ENCODE data around the gene TGFBR3.
A peak's percentile ranks its signal among the peaks of the same experiment; 100 is the strongest.

The TGFBR3 gene

DNA sequence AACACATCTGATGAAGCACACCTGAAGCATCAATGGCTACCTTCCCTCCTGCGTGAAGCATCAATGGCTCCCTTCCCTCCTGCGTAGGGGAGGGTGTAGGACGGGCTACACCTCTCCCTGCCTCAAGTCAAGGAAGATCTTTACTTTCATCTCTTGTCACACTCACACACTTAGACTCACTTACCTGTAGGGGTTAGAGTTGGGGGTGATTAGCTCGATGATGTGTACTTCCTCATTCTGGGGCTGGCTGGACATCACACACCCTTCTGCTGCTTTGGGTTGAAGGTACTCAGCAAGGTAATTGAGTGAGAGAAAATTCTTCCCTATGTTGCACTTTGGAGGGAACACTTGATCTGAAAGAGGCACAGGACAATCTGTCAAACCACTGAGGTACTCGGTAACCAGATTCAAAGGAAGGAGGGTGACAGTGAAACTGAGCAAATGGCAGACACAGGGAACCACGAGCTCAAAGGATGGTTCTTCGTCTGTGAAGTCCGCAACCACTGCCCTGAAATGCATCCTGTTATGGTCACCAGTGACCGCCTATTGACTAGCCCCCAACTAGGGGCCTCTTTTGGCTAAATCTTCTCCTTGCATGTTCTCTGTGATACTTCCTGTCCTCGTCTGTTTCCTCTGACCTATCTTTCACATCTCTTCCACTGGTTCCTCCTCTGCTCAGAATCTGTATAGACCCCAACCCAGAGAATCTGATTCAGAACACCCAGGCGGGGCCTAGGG, 156.2 kb downstream of the TGFBR3 start:
- no peak for DNase-seq

DNA sequence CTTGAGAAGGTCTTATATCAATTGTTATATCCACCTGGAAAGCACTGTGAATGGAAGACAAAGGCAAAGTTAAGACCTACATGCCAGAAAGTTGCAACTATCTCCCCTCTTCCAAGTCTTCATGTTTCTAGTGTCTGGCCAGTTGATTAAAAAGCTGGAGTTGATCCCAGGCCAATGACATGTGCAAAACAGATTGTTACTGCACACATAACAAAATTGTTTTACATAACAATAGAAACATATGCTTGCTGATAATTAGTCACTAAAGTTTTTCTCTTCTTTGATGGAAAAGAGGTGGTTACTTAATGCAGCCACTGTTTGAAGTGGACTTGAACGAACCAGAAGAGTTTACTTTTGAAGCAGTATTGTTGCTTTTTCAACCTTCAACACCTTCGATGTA, 158.2 kb downstream of the TGFBR3 start:
- no peak for DNase-seq

DNA sequence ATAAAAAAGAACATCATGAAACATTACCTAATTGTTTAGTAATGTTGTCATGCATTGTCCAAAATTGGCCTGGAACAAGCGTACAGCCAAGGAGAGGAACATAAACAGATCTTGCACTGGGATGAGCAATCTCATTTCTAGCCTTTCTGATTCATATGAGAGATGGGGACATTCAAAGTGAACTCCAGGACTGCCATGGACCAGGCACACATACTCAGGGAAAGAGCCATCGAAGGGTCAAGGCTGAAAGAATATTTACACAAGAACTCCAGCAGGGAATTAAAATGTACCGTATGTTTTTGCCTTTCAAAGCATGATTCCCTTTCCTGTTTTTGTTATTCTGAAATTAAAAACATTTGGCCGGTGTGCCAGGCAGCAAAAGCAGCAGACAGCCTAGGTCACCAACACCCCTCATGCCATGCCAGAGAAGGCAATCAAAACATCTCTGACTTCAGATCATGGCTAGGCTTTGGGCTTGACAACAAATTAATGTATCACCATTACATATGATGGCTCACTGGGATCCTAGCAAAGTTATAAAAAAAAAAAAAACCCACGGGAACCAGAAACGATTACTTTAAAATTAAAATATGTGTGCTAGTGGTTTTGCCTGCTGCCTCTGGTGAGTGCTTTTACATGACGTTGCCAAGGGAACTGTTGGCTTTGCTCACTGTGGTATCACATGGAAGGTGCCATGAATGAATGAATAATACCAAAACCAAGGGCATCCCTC, 159.8 kb downstream of the TGFBR3 start:
- DNase-seq, result peak; percentile 59

DNA sequence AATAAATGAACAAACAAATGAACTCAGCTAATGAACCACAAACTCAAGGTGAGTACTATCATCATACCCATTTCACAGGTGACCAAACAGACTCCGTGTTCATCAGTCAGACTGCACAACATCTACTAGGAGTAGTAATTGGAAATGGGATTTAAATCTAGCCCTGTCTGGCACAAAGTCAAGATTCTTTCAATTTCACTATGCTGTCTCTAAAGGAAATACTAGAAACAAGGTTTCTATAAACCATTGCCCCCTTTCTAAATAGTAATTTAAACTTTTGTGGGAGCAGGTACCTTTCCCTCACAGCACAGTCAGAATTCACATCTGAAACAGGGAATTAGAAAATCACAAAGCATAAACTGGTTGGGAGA, 160.3 kb downstream of the TGFBR3 start:
- no peak for DNase-seq

GRCh38 chr1:91724644-91725043, 161.3 kb downstream of the TGFBR3 start:
- DNase-seq, result no peak

- no peak for DNase-seq
Measured at GRCh38 chr1:91724231-91724630, 161.7 kb downstream of the TGFBR3 start.

GRCh38 chr1:91720044-91720443, 165.9 kb downstream of the TGFBR3 start:
- DNase-seq, result no peak

- DNase-seq, result no peak
Measured at GRCh38 chr1:91718877-91719276, 167.1 kb downstream of the TGFBR3 start.

DNA sequence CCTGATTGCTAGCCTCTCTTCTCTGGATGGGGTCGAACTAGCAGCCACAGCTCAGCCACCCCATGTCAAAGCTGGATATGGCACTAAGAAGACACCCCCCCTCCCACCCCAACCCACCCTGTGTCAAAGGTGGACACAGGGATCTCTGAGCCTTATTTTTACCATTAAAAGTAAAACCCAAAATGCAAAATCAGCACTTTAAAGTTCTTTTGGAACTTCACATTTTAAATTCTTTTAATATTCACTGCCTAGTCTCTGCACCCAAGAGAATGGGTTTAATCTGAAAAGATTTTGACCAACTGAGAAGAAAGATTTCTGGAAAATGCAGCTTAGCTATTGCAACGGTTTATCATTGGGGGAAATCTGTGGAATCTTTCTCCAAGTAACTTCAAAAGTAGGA, 167.6 kb downstream of the TGFBR3 start:
- DNase-seq, result no peak

DNA sequence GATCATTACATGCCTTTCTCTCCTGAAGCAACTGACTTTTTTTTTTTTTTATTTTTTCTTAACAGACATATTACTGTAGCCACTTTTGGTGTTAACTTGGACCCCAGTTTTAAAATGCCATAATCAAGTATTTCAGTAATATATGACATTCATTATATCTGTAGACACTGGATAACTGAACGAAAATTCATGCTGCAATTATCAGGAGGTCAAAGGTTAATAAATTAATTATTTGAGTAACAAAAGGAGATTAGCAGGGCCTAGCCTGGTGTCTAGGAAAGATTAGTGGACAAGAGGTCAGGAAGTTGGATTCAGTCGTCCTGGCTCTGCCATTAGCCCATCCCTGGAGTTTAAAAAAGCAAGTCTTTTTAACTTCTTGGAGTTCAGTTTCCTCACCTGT, 168.1 kb downstream of the TGFBR3 start:
- no peak for DNase-seq

DNA sequence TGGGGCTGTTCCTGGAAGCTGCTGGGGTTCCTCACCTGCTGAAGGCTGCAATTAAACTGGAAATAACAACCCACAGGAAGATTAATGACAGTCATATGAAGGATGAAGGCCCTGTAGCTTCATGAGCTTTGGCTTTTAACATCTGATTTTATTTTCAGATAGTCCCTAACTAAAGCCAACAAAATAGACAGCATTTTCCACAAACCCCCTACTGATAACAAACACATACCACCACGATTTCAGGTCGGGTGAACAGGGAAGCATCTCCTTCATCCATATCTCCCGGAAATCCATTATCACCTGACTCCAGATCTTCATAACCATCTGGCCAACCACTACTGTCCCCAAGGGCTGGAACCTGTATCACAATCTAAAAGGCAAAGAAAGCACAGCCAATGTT, 169.6 kb downstream of the TGFBR3 start:
- no peak for DNase-seq

DNA sequence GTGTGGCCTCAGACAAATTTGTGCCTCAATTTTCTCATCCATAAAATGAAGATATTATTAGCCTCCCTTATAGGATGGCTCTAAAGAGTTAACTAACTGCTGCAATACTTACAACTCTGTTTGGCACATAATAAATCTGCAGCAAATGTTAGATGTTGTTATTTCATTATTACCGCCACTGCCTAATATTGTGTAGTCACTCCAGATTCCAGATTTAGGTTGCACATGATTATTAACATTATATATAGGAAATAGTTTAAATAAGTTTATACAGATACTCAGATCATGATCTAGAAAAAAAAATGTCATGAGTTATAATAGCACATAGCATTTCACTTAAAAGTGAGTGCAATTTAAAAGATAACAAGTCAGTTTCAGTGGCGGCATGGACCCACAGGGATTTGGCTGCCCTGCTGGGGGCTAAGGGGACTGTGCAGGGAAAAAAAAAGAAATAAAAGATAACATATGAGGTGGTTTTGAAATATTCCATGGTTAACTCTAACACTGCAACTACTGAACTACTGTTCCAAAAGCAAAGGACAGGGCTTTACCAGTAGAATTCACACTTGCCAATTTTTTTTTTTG, 170.4 kb downstream of the TGFBR3 start:
- DNase-seq, result no peak

GRCh38 chr1:91714867-91715381, 171.0 kb downstream of the TGFBR3 start:
- DNase-seq, result no peak

DNA sequence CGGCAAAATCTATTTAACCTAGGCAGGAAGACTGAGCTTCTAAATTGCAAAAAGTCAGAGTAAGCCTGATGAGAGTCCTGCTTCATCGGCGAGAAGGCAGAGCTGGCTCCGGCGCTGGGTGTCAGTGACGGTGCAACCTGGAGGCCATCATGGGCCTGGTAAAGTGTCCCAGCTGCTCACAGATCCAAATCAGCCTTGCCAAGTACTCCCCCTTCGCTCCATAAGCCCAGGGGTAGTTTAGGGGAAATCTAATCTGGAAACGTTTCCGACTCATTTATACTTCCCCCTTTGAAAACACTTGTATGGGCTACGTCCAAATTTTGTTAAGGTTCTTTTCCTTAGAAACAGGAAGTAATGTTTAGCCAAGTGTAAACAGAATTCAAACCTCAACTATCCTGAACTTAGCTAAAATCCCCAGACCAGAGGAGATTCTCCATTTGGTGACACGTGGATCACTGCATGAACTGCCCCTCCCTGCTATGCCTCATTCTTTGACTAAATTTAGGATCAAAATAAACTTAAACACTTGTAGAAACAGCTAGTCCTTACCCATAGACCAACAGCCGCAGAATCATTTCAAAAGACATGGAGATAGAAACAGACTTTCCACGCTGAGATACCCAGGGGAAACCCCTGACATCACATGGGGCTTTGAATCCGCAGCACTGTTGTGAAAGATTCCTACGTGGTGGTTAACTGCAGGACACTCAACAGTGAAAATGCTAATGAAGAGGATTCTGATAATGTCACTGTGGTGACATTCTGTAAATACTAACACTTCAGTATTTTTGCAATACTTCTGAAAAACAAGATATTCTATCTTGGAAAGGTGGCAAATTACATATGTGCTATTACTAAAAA, 172.7 kb downstream of the TGFBR3 start:
- peak; percentile 6 for DNase-seq

DNA sequence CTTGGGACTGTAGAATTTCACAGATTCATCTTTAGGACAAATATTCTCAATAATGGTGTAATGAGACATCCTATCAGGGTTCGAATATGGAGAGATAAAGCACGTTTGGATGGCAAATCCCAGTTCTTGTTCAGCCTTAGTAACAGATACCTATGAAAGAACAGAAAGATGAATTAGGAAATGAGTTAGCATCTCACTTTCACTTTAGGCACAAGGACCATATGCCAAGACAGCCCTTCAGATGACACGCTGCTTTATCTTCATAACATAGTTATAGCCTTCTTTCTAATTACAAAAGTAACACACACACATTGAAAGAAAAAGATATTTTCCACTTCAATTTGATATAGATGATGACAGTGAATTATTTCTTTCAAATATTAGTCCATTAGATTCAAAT, 173.6 kb downstream of the TGFBR3 start:
- DNase-seq, result no peak

DNA sequence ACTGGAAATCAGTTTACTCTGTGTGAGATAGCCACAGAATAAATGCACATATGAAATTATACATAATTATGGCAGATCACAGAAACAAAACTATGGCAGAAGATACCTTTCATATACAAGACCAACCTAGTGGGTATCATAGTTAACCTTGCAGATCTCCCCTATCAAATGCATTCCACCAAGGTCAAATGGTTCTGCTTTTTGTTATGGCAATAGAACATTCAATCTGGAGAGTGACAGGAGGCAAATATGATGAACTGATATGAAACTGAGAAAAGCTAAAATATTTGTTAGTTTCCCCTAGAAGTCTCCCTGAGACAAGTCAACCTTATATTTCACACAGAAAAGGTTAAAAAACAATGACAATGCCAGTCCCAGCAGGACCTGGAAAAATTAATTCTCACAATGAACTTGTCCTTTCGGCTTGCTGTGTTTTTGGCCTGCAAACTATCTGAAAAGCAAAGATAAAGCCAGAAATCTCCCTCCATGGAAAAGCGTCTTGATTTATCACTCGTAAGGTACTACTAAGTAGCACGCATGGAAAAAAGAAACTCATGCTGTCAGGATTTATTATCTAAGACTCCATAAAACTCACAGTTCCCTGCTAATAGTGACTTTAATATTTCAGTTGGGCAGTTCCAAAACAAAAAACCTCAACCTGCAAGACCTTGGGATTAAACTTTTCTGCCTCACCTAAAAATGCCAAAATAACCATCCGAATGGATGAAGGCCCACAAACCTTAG, 174.3 kb downstream of the TGFBR3 start:
- DNase-seq, result no peak

DNA sequence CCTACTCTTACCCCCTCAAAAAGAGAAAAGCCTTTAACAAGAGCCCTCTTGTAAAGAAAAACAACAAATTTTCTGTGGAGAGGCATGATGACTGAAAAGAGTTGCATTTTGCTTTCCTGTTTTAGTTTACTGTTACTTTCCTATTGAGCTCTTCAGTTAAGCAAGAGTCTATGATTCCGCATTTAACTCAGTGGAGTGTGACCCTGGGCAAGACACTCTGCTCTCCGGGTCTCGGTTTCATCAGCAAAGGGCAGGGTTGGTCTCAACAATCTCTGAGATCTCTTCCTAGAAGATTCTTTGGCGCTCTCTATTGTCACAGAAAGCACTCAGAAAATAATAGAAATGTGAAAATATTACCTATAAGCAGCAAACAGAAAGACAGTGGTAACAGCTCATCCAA, 175.7 kb downstream of the TGFBR3 start:
- DNase-seq, result no peak

DNA sequence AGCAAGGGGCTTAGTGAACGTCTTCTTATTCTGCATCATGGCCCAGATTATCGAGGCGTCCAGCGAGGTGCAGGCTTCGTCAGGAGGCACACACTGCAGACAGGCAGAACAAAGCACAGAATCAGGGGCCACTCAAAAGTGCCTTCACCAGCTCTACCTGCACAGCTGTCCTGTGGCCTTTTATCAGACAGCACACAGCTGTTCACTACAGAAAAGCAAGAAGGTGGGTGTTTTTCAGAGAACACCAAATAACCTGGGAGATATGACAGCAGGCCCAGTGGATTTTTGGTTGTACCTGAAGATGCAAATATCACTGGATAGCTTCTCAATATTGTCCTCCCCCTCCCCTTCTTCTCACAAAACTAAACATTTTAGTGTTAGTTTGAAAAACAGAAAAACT, 177.3 kb downstream of the TGFBR3 start:
- no peak for DNase-seq

GRCh38 chr1:91707890-91708218, 178.1 kb downstream of the TGFBR3 start:
- no peak for DNase-seq

DNA sequence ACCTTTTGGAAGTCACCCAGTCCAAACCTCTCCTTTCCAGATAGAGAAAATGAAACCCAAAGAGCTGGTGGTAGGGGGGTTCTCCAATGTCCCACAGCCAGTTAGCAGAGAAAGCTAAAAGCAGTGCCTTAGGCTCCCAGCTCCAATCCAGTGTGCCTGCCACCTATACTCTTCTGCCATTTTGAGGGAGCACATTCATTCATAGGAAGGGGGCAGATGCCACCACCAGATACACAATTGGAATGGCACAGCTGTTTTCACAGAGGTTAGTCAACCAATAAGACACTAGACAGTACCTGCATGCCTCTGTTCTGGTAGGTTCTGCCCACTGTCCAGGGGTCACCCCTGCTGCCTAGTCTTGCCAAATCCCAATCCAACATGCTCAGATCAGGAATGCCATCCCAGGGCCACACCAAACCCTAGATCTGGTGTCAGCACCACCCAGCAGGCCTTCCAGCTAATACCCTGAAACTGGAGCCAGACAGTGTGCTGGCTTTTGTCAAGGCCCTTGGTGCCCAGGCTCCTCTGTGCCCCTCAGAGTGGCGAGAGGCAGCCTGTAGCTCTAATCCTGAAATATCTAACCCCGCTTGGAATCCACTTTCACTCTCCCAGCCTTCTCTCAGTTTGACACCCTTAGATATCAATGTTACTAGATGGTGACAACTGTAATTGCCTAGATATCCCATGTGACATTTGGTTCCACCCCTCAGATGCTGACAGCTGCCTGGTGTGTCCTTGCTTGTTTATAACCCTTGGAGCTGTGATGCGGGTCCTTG, 178.6 kb downstream of the TGFBR3 start:
- DNase-seq, result no peak

GRCh38 chr1:91706140-91706957, 179.6 kb downstream of the TGFBR3 start:
- no peak for DNase-seq

All from kidney glomerular epithelial cell (primary cell).